Hepatocyte (in vitro differentiated cells): ENCODE results near the gene PITPNB. TPM values are rescaled to one million over a fixed set of nuclear protein-coding genes. Genes with fewer than 3 reads are reported as not detected.

Experiments used
- DNase-seq: peaks from one replicate; pipeline ENCODE4 v3.0.0-alpha.2; 2016; ENCODE audit warnings: low spot score
- H2AFZ ChIP-seq: fragments of 200-600 bp; sonication (generic); 2 replicates; pipeline ENCODE4 v1.6.0; 2016; ENCODE audit warnings: antibody characterized with exemption, mild to moderate bottlenecking
- H3K27ac ChIP-seq: fragments of 200-600 bp; sonication (generic); 2 replicates; pipeline ENCODE4 v1.5.1; 2016; ENCODE audit warnings: mild to moderate bottlenecking
- H3K27me3 ChIP-seq: fragments of 200-600 bp; sonication (generic); 2 replicates; pipeline ENCODE4 v1.6.1; 2016
- H3K36me3 ChIP-seq: fragments of 200-600 bp; sonication (generic); replicated peaks from 2 replicates; pipeline ENCODE4 v1.5.1; 2016; ENCODE audit warnings: low read depth; ENCODE audit not compliant: insufficient read depth
- H3K4me1 ChIP-seq: fragments of 200-600 bp; sonication (generic); 2 replicates; pipeline ENCODE4 v1.5.1; 2016; ENCODE audit warnings: mild to moderate bottlenecking, moderate library complexity; ENCODE audit not compliant: insufficient read depth
- H3K4me2 ChIP-seq: fragments of 200-600 bp; sonication (generic); 2 replicates; pipeline ENCODE4 v1.6.0; 2016
- H3K4me3 ChIP-seq: fragments of 200-600 bp; sonication (generic); 2 replicates; pipeline ENCODE4 v1.5.1; 2016; ENCODE audit warnings: mild to moderate bottlenecking
- H3K79me2 ChIP-seq: fragments of 200-600 bp; sonication (generic); 2 replicates; pipeline ENCODE4 v1.6.0; 2017; ENCODE audit warnings: mild to moderate bottlenecking
- H3K9me2 ChIP-seq: fragments of 200-600 bp; sonication (generic); replicated peaks from 2 replicates; pipeline ENCODE4 v1.6.0; 2017; ENCODE audit warnings: mild to moderate bottlenecking; ENCODE audit not compliant: insufficient read depth
- H3K9me3 ChIP-seq: fragments of 200-600 bp; sonication (generic); 2 replicates; pipeline ENCODE4 v1.5.1; 2016; ENCODE audit warnings: low read depth, mild to moderate bottlenecking
- H4K20me1 ChIP-seq: fragments of 200-600 bp; sonication (generic); 2 replicates; pipeline ENCODE4 v1.6.0; 2016; ENCODE audit warnings: mild to moderate bottlenecking; ENCODE audit not compliant: insufficient read depth, poor library complexity, severe bottlenecking
- EZH2 ChIP-seq: fragments of 200-600 bp; sonication (generic); IDR thresholded peaks from 2 replicates; pipeline ENCODE4 v1.6.1; 2016; ENCODE audit warnings: antibody characterized with exemption, mild to moderate bottlenecking, borderline replicate concordance
- EZH2phosphoT487 ChIP-seq: fragments of 200-600 bp; sonication (generic); IDR thresholded peaks from one replicate; pipeline ENCODE4 v1.6.1; 2018; ENCODE audit warnings: antibody characterized with exemption, mild to moderate bottlenecking, low read depth, moderate library complexity; ENCODE audit not compliant: unreplicated experiment, severe bottlenecking
- WGBS: methylation state at CpG from one replicate; pipeline ENCODE4 v1.1.6; 2016; ENCODE audit warnings: low lambda C conversion rate; ENCODE audit errors: missing lambda C conversion rate; 5-methylcytosine and 5-hydroxymethylcytosine counted together
- polyA plus RNA-seq: library from polyadenylated mRNA; unstranded; fragments of >200 nt; fragmentation: Nextera tagmentation; extraction: Ambion mirVana; gene quantifications from 2 replicates; pipeline ENCODE4 v1.2.1, GENCODE V29; 2016
- total RNA-seq: library from RNA; depleted of rRNA; stranded (reverse); fragments of >200 nt; gene quantifications from 2 replicates; pipeline ENCODE4 v1.2.3, GENCODE V29; 2014
- TF ChIP-seq, protein P1 (sequence below): fragments of 200-600 bp; sonication (generic); IDR thresholded peaks from 2 replicates; pipeline ENCODE4 v1.5.1; 2016; ENCODE audit warnings: antibody characterized with exemption, mild to moderate bottlenecking; ENCODE audit not compliant: poor library complexity

Gene PITPNB
- total and polyA plus RNA-seq, 2 experiments from 2014 or later, result 38.7 to 49.3 TPM

DNA sequence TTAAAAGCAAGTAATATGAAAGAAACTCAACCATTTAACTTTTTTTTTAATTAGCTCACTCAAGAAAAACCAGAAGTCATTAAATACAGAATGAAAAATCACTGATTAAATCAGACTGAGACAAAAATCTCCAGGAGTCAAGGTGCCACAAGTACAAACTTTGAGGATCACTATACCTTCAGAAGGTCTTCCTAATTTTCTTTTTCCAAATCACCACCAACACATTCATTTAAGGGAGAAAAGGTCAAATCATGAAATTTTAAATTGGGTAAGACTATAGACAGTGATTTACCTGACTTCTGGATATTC is 32.3 kb downstream of the PITPNB start:
- no peak overlapping the region for H3K4me3 ChIP-seq
- H3K9me3 ChIP-seq, result no peaks in the 10 kb centered on the region
- TF ChIP-seq EZH2phosphoT487 (no peak), EZH2 (no peak)
- TF ChIP-seq, protein P1, sequence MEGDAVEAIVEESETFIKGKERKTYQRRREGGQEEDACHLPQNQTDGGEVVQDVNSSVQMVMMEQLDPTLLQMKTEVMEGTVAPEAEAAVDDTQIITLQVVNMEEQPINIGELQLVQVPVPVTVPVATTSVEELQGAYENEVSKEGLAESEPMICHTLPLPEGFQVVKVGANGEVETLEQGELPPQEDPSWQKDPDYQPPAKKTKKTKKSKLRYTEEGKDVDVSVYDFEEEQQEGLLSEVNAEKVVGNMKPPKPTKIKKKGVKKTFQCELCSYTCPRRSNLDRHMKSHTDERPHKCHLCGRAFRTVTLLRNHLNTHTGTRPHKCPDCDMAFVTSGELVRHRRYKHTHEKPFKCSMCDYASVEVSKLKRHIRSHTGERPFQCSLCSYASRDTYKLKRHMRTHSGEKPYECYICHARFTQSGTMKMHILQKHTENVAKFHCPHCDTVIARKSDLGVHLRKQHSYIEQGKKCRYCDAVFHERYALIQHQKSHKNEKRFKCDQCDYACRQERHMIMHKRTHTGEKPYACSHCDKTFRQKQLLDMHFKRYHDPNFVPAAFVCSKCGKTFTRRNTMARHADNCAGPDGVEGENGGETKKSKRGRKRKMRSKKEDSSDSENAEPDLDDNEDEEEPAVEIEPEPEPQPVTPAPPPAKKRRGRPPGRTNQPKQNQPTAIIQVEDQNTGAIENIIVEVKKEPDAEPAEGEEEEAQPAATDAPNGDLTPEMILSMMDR, result no peak
- no peaks in the 10 kb centered on the region for H3K27me3 ChIP-seq
- no peaks in the 10 kb centered on the region for H4K20me1 ChIP-seq
- H3K79me2 ChIP-seq, result peaks cover 5% of the 10 kb centered on the region
- peaks cover 18% of the 10 kb centered on the region for H3K4me1 ChIP-seq
- no peak for DNase-seq
- H3K4me2 ChIP-seq, result no peak overlapping the region
- H3K27ac ChIP-seq, result no peak overlapping the region
- H3K36me3 ChIP-seq, result no peaks in the 10 kb centered on the region
- H3K9me2 ChIP-seq, result no peaks in the 10 kb centered on the region
- no peak overlapping the region for H2AFZ ChIP-seq

DNA sequence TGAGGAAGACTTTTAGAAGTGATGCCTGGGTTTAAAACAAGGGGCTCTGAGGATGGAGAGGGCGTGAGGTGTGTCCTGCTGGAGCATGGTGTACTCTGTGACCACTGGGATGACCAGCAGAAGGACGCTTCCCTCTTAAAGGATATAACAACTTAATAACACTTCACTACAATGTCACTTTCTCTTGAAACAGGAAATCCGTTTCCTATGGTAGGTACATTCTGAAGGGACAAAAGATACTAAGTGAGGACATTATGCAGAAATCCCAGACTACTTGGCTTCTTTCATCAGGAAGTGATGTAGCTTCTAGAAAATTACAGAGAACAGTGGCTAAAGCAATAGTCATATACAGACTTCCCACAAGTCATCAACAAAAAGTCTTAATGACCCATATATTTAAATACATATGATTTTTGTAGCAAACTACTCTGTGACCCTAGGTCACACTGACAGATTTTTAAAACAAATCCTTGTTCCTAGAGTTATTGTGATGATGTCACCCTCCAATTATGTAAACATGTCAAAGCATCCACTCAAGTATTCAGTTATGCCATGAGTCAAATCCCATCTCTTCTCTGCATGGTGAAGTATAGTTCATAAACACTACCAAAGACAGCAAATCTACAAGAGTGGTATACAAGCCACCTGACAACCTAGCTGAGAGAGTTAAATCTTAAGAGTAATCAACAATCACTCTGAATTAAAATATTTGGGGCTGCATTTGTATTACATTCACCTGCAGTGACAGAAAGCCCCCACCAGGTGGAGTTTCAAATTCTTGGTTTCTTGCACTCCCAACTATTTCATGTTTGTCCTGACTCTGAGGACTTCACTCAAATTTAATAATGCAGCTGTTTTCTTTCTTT is 32.8 kb downstream of the PITPNB start:
- H3K27me3 ChIP-seq, result no peaks in the 10 kb centered on the region
- no peaks in the 10 kb centered on the region for H4K20me1 ChIP-seq
- TF ChIP-seq, protein P1, result peak; percentile 87
- TF ChIP-seq EZH2phosphoT487, result no peak
- no peak for TF ChIP-seq EZH2
- H3K27ac ChIP-seq, result no peak overlapping the region
- no peaks in the 10 kb centered on the region for H3K36me3 ChIP-seq
- DNase-seq, result peak; percentile 58
- 85% methylated on average over 3 of the region's 3 CpGs for WGBS
- no peak overlapping the region for H2AFZ ChIP-seq
- H3K4me3 ChIP-seq, result no peak overlapping the region
- H3K79me2 ChIP-seq, result peaks cover 5% of the 10 kb centered on the region
- H3K4me1 ChIP-seq, result peaks cover 24% of the 10 kb centered on the region
- no peak overlapping the region for H3K4me2 ChIP-seq
- H3K9me2 ChIP-seq, result no peaks in the 10 kb centered on the region
- H3K9me3 ChIP-seq, result no peaks in the 10 kb centered on the region

DNA sequence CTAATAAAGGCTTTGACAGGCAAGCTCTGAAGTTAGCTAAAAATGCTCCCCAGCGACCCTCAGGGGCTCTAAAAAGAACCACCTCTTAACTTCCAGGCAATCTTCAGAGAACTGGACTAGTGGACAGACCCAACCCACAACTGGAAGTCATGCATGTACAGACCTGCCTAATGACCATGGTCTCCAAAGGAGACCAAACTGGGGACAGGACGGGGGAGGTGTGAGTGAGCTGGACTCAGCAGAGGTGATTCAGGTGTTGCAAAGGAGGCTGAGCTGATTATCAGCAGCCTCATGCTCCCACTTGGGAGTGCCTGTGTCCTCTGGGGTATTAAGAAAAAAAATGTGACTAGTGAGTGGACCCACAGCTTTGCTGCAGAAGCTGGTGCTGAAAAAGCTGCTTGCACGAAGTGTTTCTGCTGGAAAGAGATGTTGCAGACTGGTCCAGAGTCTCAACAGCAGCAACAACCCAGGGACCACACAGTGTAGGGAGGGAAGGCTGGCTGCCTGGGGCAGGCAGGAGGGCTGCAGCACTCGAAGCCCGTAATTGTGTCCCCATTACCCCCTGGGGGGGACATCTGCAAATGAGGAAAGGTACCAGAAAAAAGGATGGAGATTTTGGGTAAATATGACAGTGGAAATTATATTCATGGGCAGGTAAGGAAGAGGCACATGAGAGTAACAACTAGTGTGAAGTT is 35.3 kb downstream of the PITPNB start:
- DNase-seq, result no peak
- WGBS, result 80% methylated on average over 5 of the region's 5 CpGs
- H3K4me1 ChIP-seq, result peaks cover 26% of the 10 kb centered on the region
- peaks cover 15% of the 10 kb centered on the region for H3K79me2 ChIP-seq
- no peaks in the 10 kb centered on the region for H3K27me3 ChIP-seq
- no peak overlapping the region for H3K4me2 ChIP-seq
- no peak overlapping the region for H2AFZ ChIP-seq
- no peaks in the 10 kb centered on the region for H4K20me1 ChIP-seq
- no peaks in the 10 kb centered on the region for H3K36me3 ChIP-seq
- TF ChIP-seq, protein P1, result no peak
- TF ChIP-seq EZH2phosphoT487 (no peak), EZH2 (no peak)
- H3K9me2 ChIP-seq, result no peaks in the 10 kb centered on the region
- H3K4me3 ChIP-seq, result no peak overlapping the region
- no peaks in the 10 kb centered on the region for H3K9me3 ChIP-seq
- H3K27ac ChIP-seq, result no peak overlapping the region
